Stimulated activated CD8-positive, alpha-beta memory T cell treated with anti-CD3 and anti-CD28 coated beads, Interleukin-4, amount 100 ng/mL, for 4 hours (primary cell): Measurements from ENCODE around the gene GDAP1L1.
"Not testable (repeated sequence)": the region's sequence is repeated elsewhere in the genome, so short reads cannot be mapped to it uniquely, and the experiment has no call there.

Source experiments
- DNase-seq, 2 donors: peaks; one replicate each; pipeline ENCODE4 v3.0.0-alpha.2; 2020; ENCODE audit warnings: low read depth in 2 of 2, low spot score in 1 of 2

Gene GDAP1L1

DNA sequence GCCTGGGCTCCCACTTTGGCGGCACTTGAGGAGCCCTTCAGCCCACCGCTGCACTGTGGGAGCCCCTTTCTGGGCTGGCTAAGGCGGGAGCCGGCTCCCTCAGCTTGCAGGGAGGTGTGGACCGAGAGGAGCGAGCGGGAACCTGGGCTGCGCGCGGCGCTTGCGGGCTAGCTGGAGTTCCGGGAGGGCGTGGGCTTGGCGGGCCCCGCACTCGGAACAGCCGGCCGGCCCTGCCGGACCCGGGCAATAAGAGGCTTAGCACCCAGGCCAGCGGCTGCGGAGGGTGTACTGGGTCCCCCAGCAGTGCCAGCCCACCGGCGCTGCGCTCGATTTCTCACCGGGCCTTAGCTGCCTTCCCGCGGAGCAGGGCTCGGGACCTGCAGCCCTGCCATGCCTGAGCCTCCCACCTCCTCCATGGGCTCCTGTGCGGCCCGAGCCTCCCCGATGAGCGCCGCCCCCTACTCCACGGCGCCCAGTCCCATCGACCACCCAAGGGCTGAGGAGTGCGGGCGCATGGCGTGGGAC is 52.0 kb downstream of the GDAP1L1 start:
- DNase-seq, result not testable (repeated sequence)

DNA sequence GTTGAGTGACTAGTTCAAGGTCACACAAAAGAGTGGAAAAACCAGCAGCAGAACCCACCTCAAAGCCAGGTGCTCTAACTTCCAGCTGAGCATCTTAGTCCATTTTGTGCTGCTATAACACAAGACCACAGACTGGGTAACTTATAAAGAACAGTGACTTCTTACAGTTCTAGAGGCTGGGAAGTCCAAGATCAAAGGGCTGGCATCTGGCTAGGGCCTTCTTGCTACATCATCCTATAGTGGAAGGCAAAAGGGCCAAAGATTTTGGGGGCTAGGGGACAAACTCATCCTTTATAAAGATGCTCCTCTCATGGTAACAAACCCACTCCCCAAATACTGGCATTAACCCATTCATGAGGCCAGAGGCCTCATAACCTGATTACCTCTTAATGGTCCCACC is 54.2 kb downstream of the GDAP1L1 start:
- no peak for DNase-seq

DNA sequence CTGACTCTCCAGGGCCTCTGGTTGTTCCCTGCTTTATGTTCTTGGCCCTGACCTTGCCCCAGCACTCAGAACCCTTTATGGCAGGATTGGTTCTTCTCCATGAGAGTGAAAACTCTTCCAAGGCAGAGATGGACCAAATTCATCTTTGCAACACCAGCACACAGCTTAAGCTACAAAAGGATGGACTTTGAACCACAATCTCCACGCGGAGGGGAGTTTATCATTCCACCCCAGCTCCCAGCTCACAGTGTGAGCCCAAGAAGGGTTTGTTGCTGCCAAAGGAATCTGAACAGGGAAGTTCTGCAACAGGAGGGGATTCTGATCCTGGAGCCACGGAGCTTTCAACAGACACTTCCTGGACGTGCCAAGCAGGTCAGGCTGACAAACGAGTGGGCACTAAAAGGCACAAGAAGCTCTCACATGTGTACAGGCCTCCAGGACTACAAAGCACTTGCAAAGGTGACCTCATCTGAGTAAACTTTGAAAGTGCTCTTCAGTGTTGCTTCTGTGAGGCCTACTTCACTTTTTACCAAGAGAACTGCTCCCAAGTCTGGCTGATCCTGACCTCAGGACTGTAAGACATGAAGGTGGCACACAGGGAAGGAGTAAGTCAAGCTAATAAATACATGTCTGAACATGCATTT is 55.0 kb downstream of the GDAP1L1 start:
- no peak for DNase-seq

DNA sequence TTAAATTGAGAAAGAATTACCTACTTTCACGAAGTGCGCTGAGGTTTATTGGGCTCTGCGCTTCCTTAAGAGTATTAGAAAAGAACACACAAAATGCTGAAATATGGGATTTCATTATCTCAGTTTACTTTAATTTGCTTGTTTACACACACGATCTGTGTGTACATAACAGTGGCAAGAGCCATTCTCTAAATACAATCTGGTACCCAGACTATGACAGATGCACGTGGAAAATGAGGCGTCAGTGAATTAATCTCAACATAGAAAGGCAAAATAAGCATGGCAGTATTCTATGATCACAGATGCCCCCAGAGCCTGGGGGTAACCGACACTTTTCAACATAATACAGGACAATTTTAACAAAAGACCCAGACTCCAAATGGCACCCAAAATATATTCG is 55.6 kb downstream of the GDAP1L1 start:
- DNase-seq, result no peak

DNA sequence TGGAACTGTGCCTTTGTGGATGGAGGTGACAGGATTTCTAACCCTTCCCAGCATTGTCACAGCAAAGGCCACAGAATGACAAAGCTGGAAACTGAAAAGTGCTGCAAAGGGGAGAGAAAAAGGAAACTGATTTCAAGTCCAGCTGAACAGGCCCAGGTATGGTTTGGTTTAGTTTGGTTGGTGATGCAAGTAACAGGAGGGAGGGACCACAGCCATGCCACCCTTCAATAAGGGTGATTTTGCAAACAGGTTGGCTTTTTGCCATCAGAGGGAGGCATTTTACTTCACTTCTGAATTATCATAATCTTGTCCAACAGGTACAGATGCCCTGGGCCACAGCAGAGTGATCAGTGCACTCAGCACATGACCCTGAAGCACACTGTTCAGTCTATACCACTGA is 57.3 kb downstream of the GDAP1L1 start:
- DNase-seq, result no peak

DNA sequence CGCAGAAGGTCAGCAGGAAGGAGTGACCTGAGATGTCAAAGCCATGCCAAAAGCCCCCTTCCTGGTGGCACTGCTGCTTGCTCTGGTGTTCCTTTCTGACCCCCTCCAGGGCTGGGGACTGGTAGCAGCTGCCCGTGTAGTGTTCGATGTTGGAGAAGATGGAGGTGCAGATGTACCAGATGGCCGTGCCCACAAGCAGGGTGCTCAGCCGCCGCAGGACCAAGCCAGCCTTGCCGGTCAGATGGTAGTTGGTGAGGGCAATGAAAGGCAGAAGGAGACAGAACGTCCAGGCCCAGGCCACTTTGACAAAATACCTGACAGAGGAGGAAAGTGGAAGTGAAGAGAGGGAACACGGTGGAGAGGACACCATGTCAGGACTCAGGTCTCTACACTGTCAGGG is 59.8 kb downstream of the GDAP1L1 start:
- DNase-seq, result no peak

DNA sequence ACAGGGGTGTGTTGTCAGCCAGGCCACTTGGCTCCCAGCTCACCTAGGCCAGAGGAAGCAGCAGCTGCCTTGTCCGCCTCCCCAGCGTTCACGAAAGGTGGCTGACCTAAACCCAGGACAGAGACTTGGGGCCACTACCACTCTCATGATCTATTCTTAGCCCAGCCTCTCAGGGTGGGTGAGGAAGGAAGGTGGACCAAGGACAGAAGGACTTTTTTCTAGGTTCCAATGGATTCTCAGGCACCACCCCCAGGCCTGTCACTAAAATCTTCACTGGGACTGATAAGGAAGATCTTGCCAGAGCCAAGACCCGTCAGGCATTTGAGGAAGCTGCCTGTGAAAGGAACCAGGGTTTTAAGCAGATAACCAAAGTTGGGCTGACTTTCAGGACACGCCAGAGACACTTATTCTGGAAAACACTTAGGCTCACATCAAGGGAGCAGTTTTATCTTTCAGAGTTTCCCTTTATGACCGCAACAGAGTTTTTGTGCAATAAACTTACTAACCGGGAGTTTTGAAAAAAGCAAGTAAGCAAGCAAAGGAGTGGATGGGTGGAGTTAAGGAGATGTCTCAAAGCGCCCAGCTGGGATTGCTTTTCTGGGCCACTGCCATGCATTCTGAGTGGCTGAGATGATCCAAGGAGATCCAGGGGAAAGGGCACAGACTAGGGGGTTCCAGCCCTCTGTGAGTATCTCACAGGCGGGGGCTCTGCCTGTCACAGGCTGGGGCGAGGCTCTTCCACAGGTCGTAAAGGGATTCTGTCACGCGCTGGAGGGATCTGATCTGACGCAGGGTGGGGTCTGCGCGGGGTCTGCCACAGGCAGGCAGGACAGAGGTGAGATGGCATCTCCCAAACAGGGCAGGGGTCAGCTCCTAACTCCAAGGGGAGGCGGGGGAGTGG is 62.9 kb downstream of the GDAP1L1 start:
- no peak for DNase-seq

DNA sequence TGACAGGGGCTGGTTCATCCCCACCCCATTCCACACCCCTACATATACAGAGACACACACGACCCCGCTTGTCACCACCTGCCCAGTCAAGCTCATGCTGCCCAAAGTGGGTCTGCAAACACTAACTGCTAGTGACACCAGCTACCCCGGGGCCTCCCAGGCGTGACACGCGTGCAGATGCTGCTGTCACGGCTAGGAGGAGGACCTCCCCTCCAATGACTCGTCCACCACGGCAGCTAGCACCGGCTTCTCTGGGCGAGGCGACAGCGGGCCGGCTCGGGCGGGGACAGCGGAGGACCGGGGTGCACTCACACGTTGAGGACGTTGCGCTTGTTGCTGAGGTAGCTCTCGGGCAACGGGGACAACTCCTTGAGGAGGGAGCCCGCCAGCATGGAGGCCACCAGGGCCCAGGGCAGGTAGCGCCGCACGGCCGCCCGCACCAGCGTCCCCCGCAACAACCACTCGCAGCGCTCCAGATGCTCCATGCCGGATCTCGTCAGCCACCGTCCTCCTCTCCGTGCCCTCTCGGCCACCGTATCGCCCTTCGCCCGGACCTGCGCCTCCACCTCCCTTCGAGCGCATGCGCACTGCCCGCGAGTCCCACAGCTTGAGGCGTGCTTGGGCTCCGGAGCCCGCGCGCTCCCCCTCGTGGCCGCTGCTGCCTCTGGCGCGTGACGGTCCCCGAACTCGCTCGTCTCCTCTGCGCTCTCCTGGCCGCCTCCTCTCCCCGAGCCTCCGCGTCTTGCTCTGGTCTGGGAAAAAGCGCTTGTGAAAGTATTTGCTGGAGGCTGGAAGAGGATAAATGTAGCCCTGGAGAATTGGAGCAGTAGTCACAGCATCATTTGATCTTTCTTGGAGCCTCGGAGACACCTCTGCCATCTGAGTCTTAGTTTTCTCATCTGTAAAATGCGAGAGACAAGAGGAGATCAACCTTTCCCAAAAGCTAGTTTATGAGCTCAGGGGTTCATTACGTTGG is 63.8 kb downstream of the GDAP1L1 start, which contains the start of gene FITM2:
Gene FITM2, minus strand, starts transcription at position 539 of the 976 bp plus-strand sequence. Its CDS starts 54 bp downstream, at position 485.
- DNase-seq, result peak; percentile 95 to 97

DNA sequence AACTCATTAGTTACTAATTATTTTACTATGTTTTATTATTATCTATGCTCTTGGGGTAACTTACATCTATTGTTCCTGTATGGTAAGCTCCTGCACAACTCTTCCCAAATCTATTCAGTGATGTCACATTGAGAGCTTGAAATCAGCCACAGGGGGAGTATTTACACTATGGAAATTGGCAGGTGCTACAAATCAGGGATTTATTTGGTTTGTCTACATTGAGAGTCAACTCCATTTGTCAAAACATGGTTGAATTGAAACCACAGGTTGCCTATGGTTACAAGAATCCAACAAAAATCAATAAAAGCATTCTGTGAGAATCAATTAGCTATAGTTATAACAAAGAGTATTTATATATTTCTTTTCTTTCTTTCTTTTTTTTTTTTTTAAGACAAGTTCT is 67.8 kb downstream of the GDAP1L1 start:
- no peak for DNase-seq

DNA sequence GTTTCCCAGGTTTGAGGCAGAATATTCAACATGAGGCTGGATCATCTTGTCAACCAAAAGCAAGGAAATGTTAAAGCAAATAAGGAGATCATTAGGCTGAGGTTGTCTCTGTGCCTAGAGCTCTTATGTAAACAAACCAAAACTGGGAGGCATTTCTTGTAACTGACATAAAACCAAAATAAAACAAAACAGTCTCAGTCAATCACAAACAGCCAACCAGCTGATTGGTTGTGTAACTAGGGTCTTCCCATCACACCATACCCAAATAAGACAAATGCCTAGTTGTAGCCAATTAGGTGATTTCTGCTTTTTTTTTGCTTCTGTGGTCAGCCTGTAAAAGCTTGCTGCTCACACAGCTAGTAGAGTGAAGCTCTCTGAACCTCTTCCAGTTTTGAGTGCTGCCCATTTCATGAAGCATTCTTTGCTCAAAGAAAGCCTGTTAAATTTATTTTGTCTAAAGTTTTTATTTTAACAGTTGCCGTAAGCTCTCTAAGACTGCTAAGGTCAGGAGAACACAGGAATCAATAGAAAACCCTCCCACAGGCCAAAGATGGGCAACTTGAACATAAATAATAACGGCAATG is 72.8 kb downstream of the GDAP1L1 start:
- DNase-seq, result no peak

DNA sequence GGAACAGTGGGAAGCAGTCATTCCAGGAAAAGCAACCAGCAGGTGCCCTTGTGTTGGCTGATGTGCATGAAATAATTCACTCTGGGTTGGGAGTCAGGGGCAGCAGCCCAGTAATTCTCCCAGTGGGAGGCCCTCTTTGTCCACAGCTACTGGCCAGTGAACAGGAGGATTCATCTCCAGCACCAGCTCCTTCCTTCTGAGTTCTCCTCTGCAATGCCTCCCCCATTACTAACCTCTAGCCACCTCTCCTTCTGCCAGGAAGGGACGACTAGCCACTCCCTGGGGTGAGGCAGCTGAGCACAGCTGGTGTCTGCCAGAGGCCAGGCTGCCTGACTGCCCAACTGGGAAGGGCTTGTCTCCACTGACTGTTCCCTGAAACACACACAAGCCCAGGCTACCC is 77.2 kb downstream of the GDAP1L1 start:
- DNase-seq, result no peak

DNA sequence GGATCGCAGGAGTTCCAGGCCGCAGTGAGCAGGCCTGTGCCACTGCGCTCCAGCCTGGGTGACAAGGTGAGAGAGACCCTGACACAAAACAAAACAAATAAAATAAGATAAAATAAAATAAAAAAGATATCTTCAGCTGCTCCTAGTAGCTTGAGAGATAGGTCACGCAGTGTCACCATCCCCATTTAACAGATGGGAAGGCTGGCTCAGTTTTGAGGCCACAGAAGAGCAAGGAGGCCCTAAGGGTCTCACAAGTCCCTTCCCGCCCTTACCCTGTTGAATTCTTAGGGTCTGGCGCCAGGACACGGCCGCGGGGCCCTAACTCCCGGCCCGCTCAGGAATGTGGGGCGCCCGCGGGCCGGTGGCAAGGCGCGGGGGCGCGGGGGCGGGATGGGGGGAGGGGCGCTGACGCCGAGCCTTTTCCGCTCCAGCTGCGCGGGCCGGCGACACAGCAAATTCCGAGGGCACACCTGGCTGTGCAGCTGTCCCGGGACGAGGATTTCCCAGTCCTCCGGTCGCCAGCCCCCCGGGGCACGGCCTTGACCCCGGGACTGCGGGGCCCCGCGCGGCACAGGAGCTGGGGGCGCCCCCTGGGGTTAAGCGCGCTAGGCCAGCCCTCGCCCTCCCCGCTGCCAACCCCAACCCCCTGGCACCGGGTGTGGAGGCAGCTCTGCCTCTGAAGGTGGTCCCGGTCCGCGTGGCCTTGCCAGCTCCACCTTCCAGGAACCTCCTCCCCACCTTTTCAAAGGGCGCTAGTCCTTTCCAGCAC is 79.5 kb downstream of the GDAP1L1 start:
- DNase-seq, result no peak

DNA sequence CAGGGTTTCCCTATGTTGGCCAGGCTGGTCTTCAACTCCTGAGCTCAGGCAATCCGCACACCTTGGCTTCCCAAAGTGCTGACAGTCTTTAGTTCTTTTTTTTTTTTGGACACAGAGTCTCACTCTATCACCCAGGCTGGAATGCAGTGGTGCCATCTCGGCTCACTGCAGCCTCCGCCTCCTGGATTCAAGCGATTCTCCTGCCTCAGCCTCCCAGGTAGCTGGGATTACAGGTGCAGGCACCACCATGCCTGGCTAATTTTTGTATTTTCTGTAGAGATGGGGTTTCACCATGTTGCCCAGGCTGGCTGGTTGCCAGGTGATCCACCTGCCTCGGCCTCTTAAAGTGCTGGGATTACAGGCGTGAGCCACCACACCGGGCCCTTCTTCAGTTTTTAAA is 80.6 kb downstream of the GDAP1L1 start:
- not testable (repeated sequence) for DNase-seq

DNA sequence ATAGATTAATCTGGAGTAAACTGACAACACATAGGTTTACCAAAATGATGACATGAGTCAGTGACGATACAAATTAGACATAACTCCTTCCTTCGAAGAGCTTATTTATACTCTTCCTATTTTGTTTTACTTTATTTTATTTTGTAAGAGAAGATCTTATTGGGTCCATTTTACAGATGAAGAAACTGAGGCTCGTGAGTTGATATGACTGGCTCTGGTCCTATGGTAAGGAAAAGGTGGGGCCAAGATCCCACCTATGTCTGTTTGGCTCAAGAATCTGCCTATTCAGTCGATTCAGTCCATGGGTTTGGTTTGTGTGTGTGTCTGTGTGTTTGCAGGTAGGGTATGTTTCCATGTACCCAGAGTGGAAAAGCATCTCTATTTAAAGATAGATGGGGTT is 81.3 kb downstream of the GDAP1L1 start:
- DNase-seq, result no peak
